Keratinocyte (primary cell): ENCODE data around the gene BAG5. TPM values are rescaled to one million over a fixed set of nuclear protein-coding genes. Genes with fewer than 3 reads are reported as not detected.

ENCODE experiments used
- DNase-seq: peaks from one replicate; pipeline ENCODE4 v3.0.0-alpha.2; 2011; ENCODE audit warnings: low read depth, missing footprints, low spot score
- FAIRE-seq: peaks from 2 replicates; lab custom pipeline; 2011; peaks lifted over from hg19 to GRCh38; lab: Jason Lieb, UNC
- H2AFZ ChIP-seq: 2 replicates; pipeline ENCODE4 v1.6.0; 2012; ENCODE audit warnings: low read length, control low read depth, inconsistent platforms; ENCODE audit not compliant: control insufficient read depth
- H3K27ac ChIP-seq: 2 replicates; pipeline ENCODE4 v1.5.1; 2011; ENCODE audit warnings: low read length; ENCODE audit not compliant: control insufficient read depth, insufficient read depth
- H3K27me3 ChIP-seq: 3 replicates; pipeline ENCODE4 v1.6.0; 2011; ENCODE audit warnings: low read length; ENCODE audit not compliant: control insufficient read depth, insufficient read depth; ENCODE audit errors: extremely low read depth
- H3K36me3 ChIP-seq, 2 experiments: 2 replicates in 1 of 2; 3 replicates in 1 of 2; pipeline ENCODE4 v1.5.1; 2011; ENCODE audit warnings: low read length in 2 of 2, mild to moderate bottlenecking in 1 of 2; ENCODE audit not compliant: control insufficient read depth in 2 of 2, insufficient read depth in 2 of 2; ENCODE audit errors: extremely low read depth in 1 of 2
- H3K4me1 ChIP-seq: 3 replicates; pipeline ENCODE4 v1.5.1; 2011; ENCODE audit warnings: low read length; ENCODE audit not compliant: control insufficient read depth, insufficient read depth; ENCODE audit errors: extremely low read depth
- H3K4me2 ChIP-seq: 3 replicates; pipeline ENCODE4 v1.6.0; 2011; ENCODE audit warnings: low read depth, low read length; ENCODE audit not compliant: control insufficient read depth, insufficient read depth; ENCODE audit errors: extremely low read depth
- H3K4me3 ChIP-seq, 3 experiments: fragments of 200-600 bp in 1 of 3; sonication (generic) in 1 of 3; 2 replicates in 2 of 3; 3 replicates in 1 of 3; pipeline ENCODE4 v1.5.1; 2011 to 2016; ENCODE audit warnings: low read length in 3 of 3, mild to moderate bottlenecking in 3 of 3, control low read depth in 2 of 3, inconsistent platforms in 1 of 3, low read depth in 1 of 3, mixed read lengths in 1 of 3, mixed run types in 1 of 3, moderate library complexity in 1 of 3; ENCODE audit not compliant: control insufficient read depth in 2 of 3, insufficient read depth in 2 of 3; ENCODE audit errors: extremely low read depth in 1 of 3
- H3K79me2 ChIP-seq: 2 replicates; pipeline ENCODE4 v1.6.0; 2012; ENCODE audit warnings: low read length; ENCODE audit not compliant: control insufficient read depth, insufficient read depth
- H3K9ac ChIP-seq: 3 replicates; pipeline ENCODE4 v1.6.0; 2011; ENCODE audit warnings: low read length; ENCODE audit not compliant: control insufficient read depth, insufficient read depth; ENCODE audit errors: extremely low read depth
- H3K9me1 ChIP-seq: 3 replicates; pipeline ENCODE4 v1.6.0; 2011; ENCODE audit warnings: low read length; ENCODE audit not compliant: control insufficient read depth, insufficient read depth; ENCODE audit errors: extremely low read depth
- H3K9me3 ChIP-seq: 2 replicates; pipeline ENCODE4 v1.5.1; 2012; ENCODE audit warnings: low read depth, low read length; ENCODE audit not compliant: control insufficient read depth
- H4K20me1 ChIP-seq: 3 replicates; pipeline ENCODE4 v1.6.0; 2011; ENCODE audit warnings: low read length; ENCODE audit not compliant: control insufficient read depth, insufficient read depth; ENCODE audit errors: extremely low read depth
- CTCF ChIP-seq, 3 experiments: IDR thresholded peaks in 1 of 3; conservative IDR thresholded peaks in 1 of 3; optimal IDR thresholded peaks in 1 of 3; 2 replicates in 2 of 3; 3 replicates in 1 of 3; pipeline versions ENCODE3 to v1.5.1; 2011; ENCODE audit warnings: low read length in 3 of 3, mild to moderate bottlenecking in 3 of 3, moderate library complexity in 2 of 3, control low read depth in 1 of 3, inconsistent platforms in 1 of 3; ENCODE audit not compliant: insufficient read depth in 2 of 3; ENCODE audit errors: extremely low read depth in 1 of 3
- EZH2 ChIP-seq: IDR thresholded peaks from one replicate; pipeline ENCODE4 v1.6.1; 2012; ENCODE audit warnings: inconsistent platforms, mild to moderate bottlenecking, low read length, moderate library complexity
- dilution Hi-C: fragments of 300-500 bp; cut with MboI; formaldehyde crosslinking; loops from one replicate; pipeline ENCODE4 v1.7.0; 2020; ENCODE audit warnings: low sequenced_read_pairs; ENCODE audit not compliant: extremely low pct_ligation_motif_present
- polyA plus RNA-seq, 5 experiments: library from polyadenylated mRNA; depleted of rRNA in 3 of 5; stranded (reverse) in 3 of 5; stranded (forward) in 1 of 5; unstranded in 1 of 5; fragments of >200 nt; gene quantifications; 1 replicate in 1 of 5; 2 replicates in 3 of 5; 3 replicates in 1 of 5; pipeline versions ENCODE4 v1.2.1 to v1.2.3, GENCODE V29; 2011 to 2012; ENCODE audit warnings: missing spikeins in 2 of 5, low read depth in 1 of 5, low replicate concordance in 1 of 5

The BAG5 gene
- polyA plus RNA-seq, 1 donor (not counting 4 experiments of a cell fraction or from before 2014, with no cell fraction given): 14.4 TPM

- Histone ChIP-seq H3K9me3 (no peaks in the 10 kb centered on the region), H3K36me3 (no peaks in the 10 kb centered on the region), H3K4me2 (peak overlapping the region; percentile 71), H3K27me3 (no peaks in the 10 kb centered on the region), H2AFZ (peak overlapping the region; percentile 36), H3K4me1 (peaks cover 18% of the 10 kb centered on the region), H3K9me1 (peaks cover 11% of the 10 kb centered on the region), H4K20me1 (peaks cover 4% of the 10 kb centered on the region), H3K4me3 (peak overlapping the region in 2 of 3 experiments; percentile 7 to 18), H3K9ac (peak overlapping the region; percentile 22), H3K79me2 (peaks cover 17% of the 10 kb centered on the region), H3K27ac (no peak overlapping the region)
- DNase-seq (no peak), FAIRE-seq (peak; percentile 88)
- TF ChIP-seq EZH2 (no peak), CTCF (optimal IDR thresholded peaks at IDR 0.05 in 1 of 3, IDR thresholded peaks at IDR 0.05 in 1 of 3, conservative IDR thresholded peaks at IDR 0.05 in 1 of 3; ENCODE audit: extremely low read depth in 1 of 3, insufficient read depth in 2 of 3, low read length in 3 of 3) (no peak)
- dilution Hi-C loops: no loop called here
These were observed 10.2 kb downstream of the BAG5 start for GRCh38 chr14:103552011-103552845.

GRCh38 chr14:103551338-103551762 lies 11.1 kb downstream of the BAG5 start:
- Histone ChIP-seq H3K27ac (no peak overlapping the region), H3K9ac (no peak overlapping the region), H3K4me3 (peak overlapping the region in 1 of 3 experiments; percentile 13), H3K4me2 (peak overlapping the region; percentile 71), H3K36me3 (no peaks in the 10 kb centered on the region), H3K9me1 (peaks cover 11% of the 10 kb centered on the region), H3K27me3 (no peaks in the 10 kb centered on the region), H2AFZ (peak overlapping the region; percentile 36), H3K4me1 (peaks cover 18% of the 10 kb centered on the region), H3K9me3 (no peaks in the 10 kb centered on the region), H3K79me2 (peaks cover 8% of the 10 kb centered on the region), H4K20me1 (peaks cover 9% of the 10 kb centered on the region)
- no peak for TF ChIP-seq EZH2
- no peak for TF ChIP-seq CTCF (optimal IDR thresholded peaks at IDR 0.05 in 1 of 3, IDR thresholded peaks at IDR 0.05 in 1 of 3, conservative IDR thresholded peaks at IDR 0.05 in 1 of 3; ENCODE audit: extremely low read depth in 1 of 3, insufficient read depth in 2 of 3, low read length in 3 of 3)
- FAIRE-seq: no peak
- no peak for DNase-seq
- dilution Hi-C loops: no loop called here
